ENCODE results near the gene TMBIM6. TPM values are rescaled to one million over a fixed set of nuclear protein-coding genes. Genes with fewer than 3 reads are reported as not detected.

Gene TMBIM6
- total RNA-seq, 4 donors from 2014 or later, result 228 to 395 (median 322) TPM

DNA sequence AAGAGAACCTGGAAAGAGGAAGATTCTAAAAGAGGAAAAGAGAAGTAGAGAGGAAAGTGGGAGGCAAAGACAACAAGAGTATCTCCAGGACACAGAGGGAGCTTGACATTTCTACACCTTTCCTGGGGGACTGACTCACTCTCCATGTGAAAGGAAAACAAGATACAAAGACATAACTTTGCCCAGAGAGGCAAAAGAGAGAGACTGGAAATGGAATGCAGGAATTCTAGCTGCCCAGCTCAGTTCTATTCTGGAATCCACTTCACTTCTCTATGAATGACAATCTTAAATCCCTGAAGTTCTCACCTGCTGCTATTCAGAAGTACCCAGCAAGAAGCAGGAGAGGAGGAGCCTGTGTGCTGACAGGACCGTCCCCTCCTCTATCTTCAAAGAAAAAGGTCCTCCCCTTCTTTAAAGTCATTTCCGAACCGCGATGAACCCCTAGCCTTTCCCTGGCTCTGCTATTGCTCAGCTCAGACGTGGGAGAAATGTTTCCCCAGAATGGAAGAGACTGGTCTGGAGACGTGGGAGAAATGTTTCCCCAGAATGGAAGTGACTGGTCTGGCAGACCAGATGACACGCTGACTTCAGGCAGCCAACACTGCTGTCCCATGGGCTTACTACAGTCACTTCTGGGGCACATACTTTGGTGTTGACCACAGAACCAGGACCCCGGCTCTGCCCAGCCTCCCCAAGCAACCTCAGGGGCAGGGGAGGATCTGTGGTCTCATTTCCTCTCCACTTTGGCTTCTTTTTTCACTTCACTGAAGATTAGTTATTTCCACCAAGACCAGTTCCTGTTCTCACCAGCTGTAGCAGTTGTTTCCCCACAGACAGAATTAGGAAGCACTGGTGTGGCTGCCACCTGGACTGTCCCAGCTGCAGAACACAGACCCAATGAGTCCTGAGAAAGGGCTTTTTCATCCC is 42.5 kb upstream of the TMBIM6 start:
- H3K4me1 ChIP-seq, result peaks cover 26 to 35% (median 30%) of the 10 kb centered on the region in 4 donors
- 36% methylated on average over 8 of the region's 8 CpGs for WGBS
- no peaks in the 10 kb centered on the region for H3K9me3 ChIP-seq
- intact Hi-C loops (cut with DNase I), result no loop called here
- H3K27me3 ChIP-seq, result no peaks in the 10 kb centered on the region
- no peak for DNase-seq (ENCODE audit: extremely low spot score)
- no peak for TF ChIP-seq POLR2AphosphoS5 (IDR thresholded peaks at IDR 0.05)
- TF ChIP-seq EP300 (IDR thresholded peaks at IDR 0.05), result no peak
- TF ChIP-seq, protein P1, sequence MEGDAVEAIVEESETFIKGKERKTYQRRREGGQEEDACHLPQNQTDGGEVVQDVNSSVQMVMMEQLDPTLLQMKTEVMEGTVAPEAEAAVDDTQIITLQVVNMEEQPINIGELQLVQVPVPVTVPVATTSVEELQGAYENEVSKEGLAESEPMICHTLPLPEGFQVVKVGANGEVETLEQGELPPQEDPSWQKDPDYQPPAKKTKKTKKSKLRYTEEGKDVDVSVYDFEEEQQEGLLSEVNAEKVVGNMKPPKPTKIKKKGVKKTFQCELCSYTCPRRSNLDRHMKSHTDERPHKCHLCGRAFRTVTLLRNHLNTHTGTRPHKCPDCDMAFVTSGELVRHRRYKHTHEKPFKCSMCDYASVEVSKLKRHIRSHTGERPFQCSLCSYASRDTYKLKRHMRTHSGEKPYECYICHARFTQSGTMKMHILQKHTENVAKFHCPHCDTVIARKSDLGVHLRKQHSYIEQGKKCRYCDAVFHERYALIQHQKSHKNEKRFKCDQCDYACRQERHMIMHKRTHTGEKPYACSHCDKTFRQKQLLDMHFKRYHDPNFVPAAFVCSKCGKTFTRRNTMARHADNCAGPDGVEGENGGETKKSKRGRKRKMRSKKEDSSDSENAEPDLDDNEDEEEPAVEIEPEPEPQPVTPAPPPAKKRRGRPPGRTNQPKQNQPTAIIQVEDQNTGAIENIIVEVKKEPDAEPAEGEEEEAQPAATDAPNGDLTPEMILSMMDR (IDR thresholded peaks at IDR 0.05), result no peak
- no peak for TF ChIP-seq POLR2A (IDR thresholded peaks at IDR 0.05; ENCODE audit: low read depth)
- peak overlapping the region in 1 of 4 donors; percentile 10 for H3K4me3 ChIP-seq
- H3K36me3 ChIP-seq, result no peaks in the 10 kb centered on the region
- H3K27ac ChIP-seq (replicated peaks in 1 of 4), result peak overlapping the region in 3 of 4 donors; percentile 1 to 62 (median 20)

DNA sequence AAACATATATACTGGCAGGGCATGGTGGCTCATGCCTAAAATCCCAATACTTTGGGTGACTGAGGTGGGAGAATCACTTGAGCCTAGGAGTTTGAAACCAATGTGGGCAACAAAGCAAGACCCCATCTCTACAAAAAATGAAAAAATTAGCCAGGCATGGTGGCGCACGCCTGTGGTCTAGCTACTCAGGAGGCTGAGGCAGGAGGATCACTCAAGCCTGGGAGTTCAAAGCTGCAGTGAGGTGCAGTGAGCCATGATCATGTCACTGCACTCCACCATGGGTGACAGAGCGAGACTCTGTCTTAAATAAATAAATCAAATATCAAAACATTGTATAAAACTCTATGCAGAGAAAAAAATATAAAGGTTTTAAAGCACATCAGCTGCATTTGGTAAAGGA is 39.3 kb upstream of the TMBIM6 start:
- H3K27me3 ChIP-seq, result peaks cover 0 to 4% (median 0%) of the 10 kb centered on the region in 4 donors
- DNase-seq (ENCODE audit: extremely low spot score), result no peak
- no peaks in the 10 kb centered on the region for H3K36me3 ChIP-seq
- WGBS, result 98% methylated on average over 3 of the region's 3 CpGs
- H3K4me1 ChIP-seq, result peaks cover 24 to 57% (median 52%) of the 10 kb centered on the region in 4 donors
- no peak overlapping the region for H3K27ac ChIP-seq (replicated peaks in 1 of 4)
- intact Hi-C loops (cut with DNase I), result no loop called here
- TF ChIP-seq, protein P1 (IDR thresholded peaks at IDR 0.05), result no peak
- no peak for TF ChIP-seq EP300 (IDR thresholded peaks at IDR 0.05)
- TF ChIP-seq POLR2A (IDR thresholded peaks at IDR 0.05; ENCODE audit: low read depth), result no peak
- no peak for TF ChIP-seq POLR2AphosphoS5 (IDR thresholded peaks at IDR 0.05)
- no peak overlapping the region for H3K4me3 ChIP-seq
- no peaks in the 10 kb centered on the region for H3K9me3 ChIP-seq

DNA sequence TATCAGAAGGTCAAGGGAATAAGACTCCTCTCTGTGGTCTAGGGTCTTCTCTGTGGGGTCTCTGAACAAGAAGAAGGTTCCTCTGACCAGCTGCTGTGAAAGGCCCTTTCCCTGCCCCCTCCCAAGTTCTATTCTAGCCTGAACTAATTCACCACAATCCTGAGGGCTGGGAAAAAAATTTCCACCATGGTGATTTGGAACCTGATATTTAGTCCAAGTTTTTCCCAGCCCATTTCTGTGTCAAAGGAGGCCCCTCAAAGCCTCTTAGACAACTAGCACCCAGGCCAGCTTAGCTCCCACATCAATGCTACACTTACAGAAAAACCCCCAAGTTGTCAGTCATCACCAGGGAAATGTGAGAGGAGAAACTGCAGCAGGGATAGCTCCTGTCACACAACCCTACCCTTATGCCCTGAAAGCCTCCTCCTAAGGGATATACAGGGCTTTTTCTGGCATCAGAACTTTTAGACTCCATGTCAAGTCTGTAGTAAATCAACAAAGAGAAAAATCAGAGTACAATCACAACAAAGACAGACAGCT is 38.6 kb upstream of the TMBIM6 start:
- intact Hi-C loops (cut with DNase I), result no loop called here
- no peak for TF ChIP-seq EP300 (IDR thresholded peaks at IDR 0.05)
- TF ChIP-seq, protein P1 (IDR thresholded peaks at IDR 0.05), result no peak
- TF ChIP-seq POLR2AphosphoS5 (IDR thresholded peaks at IDR 0.05), result no peak
- no peak for TF ChIP-seq POLR2A (IDR thresholded peaks at IDR 0.05; ENCODE audit: low read depth)

DNA sequence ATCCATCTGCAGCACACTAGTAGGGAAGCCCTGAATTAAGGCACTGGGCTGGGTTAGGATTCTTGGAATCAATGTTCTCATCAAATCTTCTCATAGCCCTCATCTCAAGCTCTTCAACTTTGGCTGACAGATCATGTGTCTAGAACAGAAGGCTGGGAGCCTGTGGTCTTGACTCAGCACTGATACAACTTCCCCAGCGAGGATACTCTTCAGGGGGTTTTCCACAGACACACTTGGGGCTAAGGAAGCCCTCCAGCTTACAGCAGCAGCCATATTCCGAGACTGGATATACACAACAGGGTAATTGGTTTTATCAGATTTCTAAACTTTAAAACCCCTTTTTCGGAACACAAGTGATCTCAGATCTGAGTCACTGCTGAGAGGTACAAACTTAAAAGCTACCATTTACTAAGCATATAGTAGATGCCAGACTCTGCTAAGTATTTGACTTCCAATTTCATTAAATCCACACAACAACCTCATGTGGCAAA is 37.7 kb upstream of the TMBIM6 start:
- WGBS, result 64% methylated on average over 3 of the region's 3 CpGs
- peaks cover 21 to 54% (median 46%) of the 10 kb centered on the region in 4 donors for H3K4me1 ChIP-seq

More for the DNA sequence above, 38.6 kb upstream of the TMBIM6 start:
- H3K4me1 ChIP-seq, result peaks cover 25 to 60% (median 52%) of the 10 kb centered on the region in 4 donors
- peak overlapping the region in 1 of 4 donors; percentile 20 for H3K27ac ChIP-seq (replicated peaks in 1 of 4)
- no peaks in the 10 kb centered on the region for H3K36me3 ChIP-seq
- no peaks in the 10 kb centered on the region for H3K9me3 ChIP-seq
- H3K4me3 ChIP-seq, result no peak overlapping the region
- peaks cover 0 to 4% (median 0%) of the 10 kb centered on the region in 4 donors for H3K27me3 ChIP-seq
- no peak for DNase-seq (ENCODE audit: extremely low spot score)

More for the DNA sequence above, 37.7 kb upstream of the TMBIM6 start:
- TF ChIP-seq EP300 (IDR thresholded peaks at IDR 0.05) (no peak), POLR2AphosphoS5 (IDR thresholded peaks at IDR 0.05) (no peak), POLR2A (IDR thresholded peaks at IDR 0.05; ENCODE audit: low read depth) (no peak)
- TF ChIP-seq, protein P1 (IDR thresholded peaks at IDR 0.05), result no peak
- no peak for DNase-seq (ENCODE audit: extremely low spot score)
- H3K36me3 ChIP-seq, result no peaks in the 10 kb centered on the region
- no peaks in the 10 kb centered on the region for H3K9me3 ChIP-seq
- H3K27ac ChIP-seq (replicated peaks in 1 of 4), result no peak overlapping the region
- intact Hi-C loops (cut with DNase I), result no loop called here
- H3K27me3 ChIP-seq, result peaks cover 0 to 4% (median 0%) of the 10 kb centered on the region in 4 donors
- no peak overlapping the region for H3K4me3 ChIP-seq

All from esophagus muscularis mucosa (tissue), 4 donors.